SH-SY5Y (cell line): Measurements from ENCODE around the gene CPZ.
A peak's percentile ranks its signal among the peaks of the same experiment; 100 is the strongest.

Source experiments
- GATA2 ChIP-seq: IDR thresholded peaks from 2 replicates; pipeline ENCODE4 v1.6.1; 2011; ENCODE audit warnings: mild to moderate bottlenecking, low read depth, low read length
- GATA3 ChIP-seq: IDR thresholded peaks from 2 replicates; pipeline ENCODE4 v1.6.1; 2011; ENCODE audit warnings: low read depth, mild to moderate bottlenecking, low read length, moderate library complexity

Gene CPZ

DNA sequence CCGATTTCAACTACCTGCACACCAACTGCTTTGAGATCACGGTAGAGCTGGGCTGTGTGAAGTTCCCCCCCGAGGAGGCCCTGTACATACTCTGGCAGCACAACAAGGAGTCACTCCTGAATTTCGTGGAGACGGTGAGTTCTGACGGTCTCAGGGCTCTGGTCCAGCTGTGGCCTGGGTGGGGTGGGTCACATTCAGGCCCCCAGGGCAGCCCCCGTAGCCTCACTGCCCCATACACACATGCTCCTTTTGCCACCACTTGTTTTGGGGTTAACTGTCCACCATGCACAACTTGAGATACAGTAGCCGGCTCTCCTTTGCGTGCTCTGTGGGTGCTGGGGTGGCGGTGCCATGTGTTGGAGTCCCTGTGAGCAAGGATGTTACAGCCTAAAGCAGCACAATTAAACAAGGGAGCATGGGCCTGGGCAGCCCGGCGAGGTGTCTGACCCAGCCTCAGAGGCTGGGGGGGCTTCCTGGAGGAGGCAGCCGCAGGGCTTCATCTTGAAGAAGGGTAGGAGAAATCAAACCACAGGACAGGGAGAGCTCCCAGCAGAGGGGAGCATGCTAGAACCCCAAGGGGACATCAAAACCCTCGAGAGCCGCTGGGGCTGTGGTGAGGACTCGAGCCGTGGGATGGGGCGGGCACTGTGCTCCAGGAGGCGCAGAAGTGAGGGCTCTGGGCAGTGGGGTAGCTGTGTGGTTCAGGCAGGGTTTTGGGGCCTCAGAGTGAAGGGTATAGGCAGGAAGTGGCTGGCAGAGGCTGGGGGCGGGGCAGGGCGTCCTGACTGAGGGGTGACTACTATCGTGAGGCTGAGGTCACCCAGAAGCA, 22.0 kb downstream of the CPZ start:
- TF ChIP-seq GATA3, result no peak
- no peak for TF ChIP-seq GATA2

DNA sequence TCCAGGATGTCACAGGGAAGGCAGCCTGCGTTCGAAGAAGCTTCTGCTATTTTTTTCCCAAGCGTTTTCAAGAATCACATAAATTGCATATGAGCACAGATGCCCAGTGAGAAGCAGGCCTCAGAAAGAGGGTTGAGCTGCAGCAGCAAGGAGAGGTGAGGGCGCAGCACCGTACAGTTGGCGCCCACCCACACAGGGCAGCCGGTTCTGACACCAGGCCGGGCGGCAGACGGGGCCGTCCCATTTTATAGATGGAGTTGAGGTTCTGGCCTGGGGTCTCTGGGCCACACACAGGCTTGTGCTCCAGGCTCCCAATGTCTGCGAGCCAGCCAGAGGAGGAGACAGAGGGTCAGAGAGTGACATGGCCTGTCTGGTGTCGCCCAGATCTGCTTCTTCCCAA, 22.8 kb downstream of the CPZ start:
- TF ChIP-seq GATA2, result no peak
- no peak for TF ChIP-seq GATA3

DNA sequence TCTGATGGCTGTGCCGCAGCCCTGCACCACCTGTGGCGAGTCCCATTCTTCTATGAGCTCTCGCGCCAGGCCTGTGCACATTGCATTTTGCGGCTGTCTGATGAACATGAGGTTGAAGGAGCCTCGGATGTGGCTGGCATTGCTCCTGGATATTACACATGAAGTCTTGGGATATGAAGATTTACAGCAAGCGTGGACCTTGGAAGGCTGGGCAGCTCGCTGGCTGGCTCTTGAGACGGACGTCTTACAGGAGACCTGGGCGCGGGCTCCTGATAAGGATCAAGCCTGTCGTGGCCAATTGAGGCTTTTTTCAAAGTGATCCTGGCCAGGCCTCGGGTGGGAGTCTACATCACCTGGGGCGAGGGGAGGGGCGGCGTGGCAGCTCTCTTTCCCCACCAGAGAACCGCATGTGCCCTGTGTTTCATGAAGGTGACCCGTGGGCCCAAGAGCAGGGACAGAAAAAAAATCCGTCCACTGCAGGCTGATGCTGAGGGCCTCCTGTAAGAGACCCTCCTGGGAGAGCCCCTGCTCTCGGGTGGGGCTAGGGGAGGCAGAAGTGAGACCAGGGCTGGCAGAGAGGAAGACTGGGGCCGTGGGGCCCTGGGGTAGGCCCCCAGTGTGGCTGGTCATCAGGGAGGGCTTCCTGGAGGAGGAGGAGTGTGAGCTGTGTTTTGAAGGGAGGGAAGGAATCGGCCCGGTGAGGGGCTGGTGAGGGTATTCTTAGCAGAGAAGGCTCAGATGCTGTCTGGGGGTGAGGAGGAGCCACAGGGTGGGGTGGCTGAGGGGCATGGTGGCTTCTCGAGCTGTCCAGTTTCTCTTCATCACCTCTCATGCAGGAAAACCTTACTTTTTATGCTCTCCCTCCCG, 23.6 kb downstream of the CPZ start:
- TF ChIP-seq GATA3, result no peak
- TF ChIP-seq GATA2, result peak; percentile 96

DNA sequence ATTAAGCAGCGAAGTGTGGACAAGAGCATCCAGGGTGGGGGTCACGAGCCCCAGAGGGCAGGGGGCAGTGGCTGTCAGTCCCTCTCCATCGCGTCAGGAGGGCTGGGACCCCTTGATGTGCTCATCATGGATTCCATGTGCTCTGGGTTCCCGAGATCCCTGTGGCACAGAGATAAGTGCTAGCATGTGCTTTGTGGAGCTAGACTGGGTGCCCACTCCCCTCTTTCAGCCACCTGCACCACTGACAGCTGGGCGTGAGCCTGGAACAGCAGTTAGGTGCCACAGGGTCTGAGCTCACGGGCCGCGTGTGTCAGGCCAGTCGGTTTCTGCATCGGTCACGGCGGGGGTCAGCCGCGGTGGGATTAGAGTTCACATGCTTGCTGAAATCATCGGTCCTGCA, 24.3 kb downstream of the CPZ start:
- TF ChIP-seq GATA2, result no peak

DNA sequence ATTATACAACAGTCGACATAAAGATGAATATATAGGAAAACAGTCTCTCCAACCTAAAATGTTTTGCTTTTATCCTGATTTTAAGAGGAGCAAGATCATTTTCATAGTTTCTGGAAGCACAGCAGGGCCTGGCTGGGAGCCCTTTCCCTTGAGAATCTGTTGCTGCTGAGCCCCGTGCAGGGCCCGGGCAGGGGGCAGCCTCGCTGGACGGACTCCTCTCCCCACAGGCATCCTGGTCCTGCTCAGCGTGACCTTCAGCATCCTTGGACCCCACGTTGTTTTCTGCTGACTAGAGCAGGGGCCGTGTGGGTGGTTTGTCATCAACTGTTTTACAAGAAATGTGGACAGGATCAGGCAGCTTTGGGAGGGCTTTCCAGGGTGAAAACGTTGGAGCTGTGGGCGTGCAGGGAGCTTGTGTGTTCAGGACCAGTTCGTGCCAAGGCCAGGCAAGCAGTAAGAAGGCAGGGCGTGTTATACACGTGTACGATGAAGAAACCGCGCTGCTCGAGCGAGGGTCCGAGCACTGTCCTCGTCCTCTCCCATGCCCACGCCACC, 25.0 kb downstream of the CPZ start:
- no peak for TF ChIP-seq GATA2
- no peak for TF ChIP-seq GATA3

GRCh38 chr4:8618421-8618820, 25.9 kb downstream of the CPZ start:
- TF ChIP-seq GATA3, result no peak
- TF ChIP-seq GATA2, result no peak

GRCh38 chr4:8618961-8619720, 26.6 kb downstream of the CPZ start:
- no peak for TF ChIP-seq GATA2
- no peak for TF ChIP-seq GATA3

DNA sequence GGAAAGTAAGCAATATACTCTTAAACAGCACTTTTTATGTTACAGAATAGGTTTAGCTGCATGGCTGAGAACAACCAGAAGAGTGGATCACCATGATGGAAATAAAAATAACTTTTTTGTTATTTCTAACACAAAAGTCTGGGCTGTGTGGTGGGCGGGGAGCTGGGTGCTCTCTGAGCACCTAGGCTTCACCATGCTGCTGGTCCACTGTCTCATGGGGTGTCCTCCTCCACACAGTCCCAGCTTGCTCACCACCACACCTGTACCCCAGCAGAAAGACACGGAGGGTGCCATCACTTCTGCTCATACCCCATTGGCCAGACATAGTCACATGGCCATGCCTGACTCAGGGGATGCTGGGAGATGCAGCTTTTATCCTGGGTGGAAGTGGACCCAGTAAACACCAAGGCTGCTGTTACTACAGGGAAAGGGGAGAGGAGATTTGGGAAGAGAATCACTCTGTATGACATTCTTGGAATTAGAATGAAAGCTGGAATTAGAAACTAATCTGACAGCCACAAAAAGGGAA, 45.0 kb downstream of the CPZ start:
- TF ChIP-seq GATA2, result no peak
- TF ChIP-seq GATA3, result no peak

DNA sequence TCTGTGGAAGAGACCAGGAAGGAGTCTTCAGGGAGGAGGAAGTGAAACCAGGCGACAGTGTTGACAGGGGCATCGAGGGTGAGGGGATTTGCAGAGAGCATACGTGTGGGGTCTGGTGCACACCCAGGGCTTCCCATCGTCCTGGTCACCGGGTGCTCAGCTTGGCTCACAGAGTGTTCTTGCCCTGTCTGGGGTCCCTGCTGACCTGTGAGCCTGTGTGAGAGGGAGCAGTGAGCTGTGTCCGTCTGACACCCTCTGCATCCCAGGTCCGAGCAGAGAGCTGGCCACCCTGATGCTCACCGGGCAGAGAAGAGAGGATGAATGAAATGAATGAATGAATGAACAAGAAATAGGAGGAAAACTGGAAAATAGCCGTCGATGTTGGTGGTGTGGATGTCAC, 46.5 kb downstream of the CPZ start:
- TF ChIP-seq GATA3 (no peak), GATA2 (no peak)

- no peak for TF ChIP-seq GATA3
Measured at GRCh38 chr4:8639777-8640720, 47.5 kb downstream of the CPZ start.

DNA sequence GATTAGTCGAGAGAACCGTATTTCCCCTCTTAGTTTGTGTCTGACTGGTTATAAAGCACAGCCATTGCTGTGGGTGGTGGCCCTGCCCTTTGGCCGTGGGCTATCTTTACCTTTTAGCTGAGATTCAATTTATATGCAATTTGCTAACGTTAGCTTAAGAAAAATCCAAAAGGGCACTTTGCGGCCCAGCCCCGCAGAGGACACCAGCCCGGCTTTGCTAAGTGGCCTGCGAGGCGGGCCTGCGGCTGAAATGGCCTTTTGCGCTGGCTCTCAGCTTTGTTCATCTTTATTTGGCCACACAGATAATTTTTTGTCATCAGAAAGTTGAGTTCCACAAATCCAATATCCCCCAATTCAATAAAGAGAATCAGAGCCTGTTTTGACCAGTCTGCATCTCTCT, 48.3 kb downstream of the CPZ start:
- TF ChIP-seq GATA3, result no peak
- TF ChIP-seq GATA2, result no peak

- TF ChIP-seq GATA2 (no peak), GATA3 (no peak)
Measured at GRCh38 chr4:8641256-8641655, 48.7 kb downstream of the CPZ start.

DNA sequence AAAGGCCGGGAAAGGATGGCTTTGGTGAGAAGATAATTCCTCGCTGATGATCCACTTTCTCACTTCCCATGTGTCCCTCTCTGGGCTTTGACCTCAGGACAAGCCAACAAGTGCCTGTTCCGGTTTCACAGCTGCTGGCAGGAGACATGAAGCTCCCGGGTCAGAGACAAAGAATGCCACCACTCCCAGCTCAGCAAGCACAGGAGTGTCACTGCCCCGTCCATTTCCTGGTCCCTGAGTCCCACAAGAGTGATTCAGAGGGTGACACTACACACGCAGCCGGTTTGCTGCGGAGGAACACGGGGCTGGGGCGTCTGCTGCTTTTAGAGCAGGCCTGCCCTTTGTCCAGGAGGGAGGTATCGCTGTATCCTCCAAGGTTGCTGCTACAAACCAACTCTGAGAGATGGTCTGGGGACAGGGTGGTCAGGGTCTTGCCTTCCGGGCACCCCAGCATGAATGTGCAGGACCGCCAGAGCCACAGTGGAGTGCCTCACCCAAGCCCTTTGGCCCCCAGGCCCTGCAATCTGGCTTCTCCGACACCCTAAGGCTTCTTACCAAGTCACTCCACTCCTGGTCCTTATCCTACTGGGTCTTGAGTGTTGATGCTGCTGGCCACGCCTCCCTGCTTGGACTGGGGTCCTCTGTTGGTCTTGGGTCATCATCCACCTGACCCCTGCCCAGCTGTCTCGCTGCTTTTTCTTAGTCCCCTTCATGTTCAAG, 49.5 kb downstream of the CPZ start:
- TF ChIP-seq GATA3, result no peak
- TF ChIP-seq GATA2, result no peak

DNA sequence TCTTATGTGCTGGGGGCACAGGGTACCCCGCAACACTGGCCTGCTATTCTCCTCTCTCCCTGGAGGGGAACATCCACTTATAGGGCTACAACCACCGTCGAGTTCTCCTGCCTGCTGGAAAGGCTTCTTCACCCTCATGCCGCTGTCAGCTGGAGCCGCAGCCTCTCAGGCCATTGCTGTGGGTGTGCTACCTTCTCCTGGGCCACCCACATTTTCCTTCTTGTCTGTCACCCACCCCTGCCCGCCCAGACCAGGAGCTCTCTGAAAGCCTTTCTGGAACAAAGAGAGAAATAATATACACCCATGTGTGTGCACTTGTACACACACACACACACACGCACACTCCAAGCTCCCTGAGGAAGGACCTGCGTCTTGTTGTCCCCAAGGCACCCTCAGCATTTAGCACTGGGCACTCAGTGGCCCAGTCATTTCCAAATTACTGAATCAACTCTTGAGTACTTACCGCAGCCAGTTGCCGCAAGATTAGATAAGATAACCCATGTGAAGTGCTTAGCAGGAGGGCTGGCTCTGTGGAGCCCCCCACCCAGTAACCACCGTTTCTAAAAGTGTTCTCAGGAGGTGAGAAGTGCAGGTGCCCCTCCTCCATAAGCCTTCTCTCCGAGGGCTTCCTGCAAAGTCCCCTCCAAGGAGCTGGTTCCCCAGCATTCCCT, 50.2 kb downstream of the CPZ start:
- no peak for TF ChIP-seq GATA3
- TF ChIP-seq GATA2, result no peak
